HCT116 (cell line): ENCODE data around the gene PLCD3. TPM values are rescaled to one million over a fixed set of nuclear protein-coding genes. Genes with fewer than 3 reads are reported as not detected.

Source experiments
- ATF3 ChIP-seq: IDR thresholded peaks from 2 replicates; pipeline ENCODE4 v1.6.1; 2012
- ELF1 ChIP-seq: IDR thresholded peaks from 2 replicates; pipeline ENCODE4 v1.6.1; 2012; ENCODE audit warnings: low read depth, borderline replicate concordance
- EZH2phosphoT487 ChIP-seq: fragments of 200-600 bp; IDR thresholded peaks from 2 replicates; pipeline ENCODE4 v1.6.1; 2018; ENCODE audit warnings: antibody characterized with exemption, borderline replicate concordance
- FOSL1 ChIP-seq: IDR thresholded peaks from 2 replicates; pipeline ENCODE4 v1.6.1; 2012; ENCODE audit warnings: low read depth
- POLR2A ChIP-seq: IDR thresholded peaks from 2 replicates; pipeline ENCODE4 v1.7.0; 2011; ENCODE audit warnings: borderline replicate concordance; ENCODE audit not compliant: insufficient read depth, insufficient read length; ENCODE audit errors: extremely low read depth
- POLR2AphosphoS5 ChIP-seq: IDR thresholded peaks from 2 replicates; pipeline ENCODE4 v1.6.1; 2011; ENCODE audit warnings: mild to moderate bottlenecking, low read depth, low read length, moderate library complexity
- RAD21 ChIP-seq: IDR thresholded peaks from 2 replicates; pipeline ENCODE4 v1.6.1; 2012; ENCODE audit warnings: low read depth, mild to moderate bottlenecking
- SIN3A ChIP-seq: IDR thresholded peaks from 2 replicates; pipeline ENCODE4 v1.6.1; 2012; ENCODE audit warnings: low read depth
- SP1 ChIP-seq: IDR thresholded peaks from 2 replicates; pipeline ENCODE4 v1.6.1; 2012; ENCODE audit warnings: low read depth
- SRF ChIP-seq: IDR thresholded peaks from 2 replicates; pipeline ENCODE4 v1.6.1; 2012; ENCODE audit warnings: low read depth
- TCF7L2 ChIP-seq: IDR thresholded peaks from 2 replicates; pipeline ENCODE4 v1.7.0; 2011; ENCODE audit warnings: borderline replicate concordance, inconsistent platforms; ENCODE audit not compliant: insufficient read depth, insufficient read length; ENCODE audit errors: extremely low read depth
- YY1 ChIP-seq: IDR thresholded peaks from 2 replicates; pipeline ENCODE4 v1.6.1; 2011; ENCODE audit warnings: low read length, low read depth, moderate library complexity, mild to moderate bottlenecking; ENCODE audit not compliant: insufficient replicate concordance; ENCODE audit errors: extremely low read depth
- total RNA-seq: library from RNA; stranded (reverse); gene quantifications from one replicate; pipeline ENCODE4 v1.2.1, GENCODE V29; 2021; ENCODE audit not compliant: unreplicated experiment
- TF ChIP-seq, protein P1 (sequence below): IDR thresholded peaks from 2 replicates; pipeline ENCODE4 v1.6.1; 2012; ENCODE audit warnings: low read depth
- TF ChIP-seq, protein P2 (sequence below): IDR thresholded peaks from 2 replicates; pipeline ENCODE4 v1.6.1; 2011; ENCODE audit warnings: mild to moderate bottlenecking, low read length, moderate library complexity; ENCODE audit not compliant: insufficient replicate concordance; ENCODE audit errors: extremely low read depth

The PLCD3 gene
- total RNA-seq, 1 experiment from 2014 or later = 197 TPM

- TF ChIP-seq, protein P1, sequence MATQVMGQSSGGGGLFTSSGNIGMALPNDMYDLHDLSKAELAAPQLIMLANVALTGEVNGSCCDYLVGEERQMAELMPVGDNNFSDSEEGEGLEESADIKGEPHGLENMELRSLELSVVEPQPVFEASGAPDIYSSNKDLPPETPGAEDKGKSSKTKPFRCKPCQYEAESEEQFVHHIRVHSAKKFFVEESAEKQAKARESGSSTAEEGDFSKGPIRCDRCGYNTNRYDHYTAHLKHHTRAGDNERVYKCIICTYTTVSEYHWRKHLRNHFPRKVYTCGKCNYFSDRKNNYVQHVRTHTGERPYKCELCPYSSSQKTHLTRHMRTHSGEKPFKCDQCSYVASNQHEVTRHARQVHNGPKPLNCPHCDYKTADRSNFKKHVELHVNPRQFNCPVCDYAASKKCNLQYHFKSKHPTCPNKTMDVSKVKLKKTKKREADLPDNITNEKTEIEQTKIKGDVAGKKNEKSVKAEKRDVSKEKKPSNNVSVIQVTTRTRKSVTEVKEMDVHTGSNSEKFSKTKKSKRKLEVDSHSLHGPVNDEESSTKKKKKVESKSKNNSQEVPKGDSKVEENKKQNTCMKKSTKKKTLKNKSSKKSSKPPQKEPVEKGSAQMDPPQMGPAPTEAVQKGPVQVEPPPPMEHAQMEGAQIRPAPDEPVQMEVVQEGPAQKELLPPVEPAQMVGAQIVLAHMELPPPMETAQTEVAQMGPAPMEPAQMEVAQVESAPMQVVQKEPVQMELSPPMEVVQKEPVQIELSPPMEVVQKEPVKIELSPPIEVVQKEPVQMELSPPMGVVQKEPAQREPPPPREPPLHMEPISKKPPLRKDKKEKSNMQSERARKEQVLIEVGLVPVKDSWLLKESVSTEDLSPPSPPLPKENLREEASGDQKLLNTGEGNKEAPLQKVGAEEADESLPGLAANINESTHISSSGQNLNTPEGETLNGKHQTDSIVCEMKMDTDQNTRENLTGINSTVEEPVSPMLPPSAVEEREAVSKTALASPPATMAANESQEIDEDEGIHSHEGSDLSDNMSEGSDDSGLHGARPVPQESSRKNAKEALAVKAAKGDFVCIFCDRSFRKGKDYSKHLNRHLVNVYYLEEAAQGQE = no peak
- TF ChIP-seq, protein P2, sequence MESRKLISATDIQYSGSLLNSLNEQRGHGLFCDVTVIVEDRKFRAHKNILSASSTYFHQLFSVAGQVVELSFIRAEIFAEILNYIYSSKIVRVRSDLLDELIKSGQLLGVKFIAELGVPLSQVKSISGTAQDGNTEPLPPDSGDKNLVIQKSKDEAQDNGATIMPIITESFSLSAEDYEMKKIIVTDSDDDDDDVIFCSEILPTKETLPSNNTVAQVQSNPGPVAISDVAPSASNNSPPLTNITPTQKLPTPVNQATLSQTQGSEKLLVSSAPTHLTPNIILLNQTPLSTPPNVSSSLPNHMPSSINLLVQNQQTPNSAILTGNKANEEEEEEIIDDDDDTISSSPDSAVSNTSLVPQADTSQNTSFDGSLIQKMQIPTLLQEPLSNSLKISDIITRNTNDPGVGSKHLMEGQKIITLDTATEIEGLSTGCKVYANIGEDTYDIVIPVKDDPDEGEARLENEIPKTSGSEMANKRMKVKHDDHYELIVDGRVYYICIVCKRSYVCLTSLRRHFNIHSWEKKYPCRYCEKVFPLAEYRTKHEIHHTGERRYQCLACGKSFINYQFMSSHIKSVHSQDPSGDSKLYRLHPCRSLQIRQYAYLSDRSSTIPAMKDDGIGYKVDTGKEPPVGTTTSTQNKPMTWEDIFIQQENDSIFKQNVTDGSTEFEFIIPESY = peak; percentile 82
- no peak for TF ChIP-seq EZH2phosphoT487
- no peak; the same call in 1 of the 2 replicates for TF ChIP-seq SRF
- no peak for TF ChIP-seq RAD21
- TF ChIP-seq SP1 = peak; percentile 99
- TF ChIP-seq ELF1 = peak; percentile 99
- peak; percentile 84 for TF ChIP-seq POLR2AphosphoS5
- TF ChIP-seq POLR2A = peak; percentile 81
- peak; percentile 94 for TF ChIP-seq TCF7L2
- no peak for TF ChIP-seq FOSL1
- peak; percentile 97 for TF ChIP-seq YY1
- TF ChIP-seq SIN3A = peak; percentile 62; the same call in 1 of the 2 replicates
- no peak for TF ChIP-seq ATF3
- TF ChIP-seq, all 23 proteins: peak for 11
Measured at GRCh38 chr17:45060797-45061605, 71.3 kb downstream of the PLCD3 start, which contains the start of gene NMT1 (continued).
